HFFc6 (cell line): ENCODE data around the gene INVS. TPM values are rescaled to one million over a fixed set of nuclear protein-coding genes. Genes with fewer than 3 reads are reported as not detected.

Experiments
- DNase-seq: peaks from one replicate; pipeline ENCODE4 v3.0.0-alpha.2; 2018
- H3K27ac Mint-ChIP-seq: 2 replicates; pipeline ENCODE4 v1.8.0; 2020; ENCODE audit warnings: mild to moderate bottlenecking, mixed read lengths
- H3K27me3 Mint-ChIP-seq: 2 replicates; pipeline ENCODE4 v1.8.0; 2021; ENCODE audit warnings: mild to moderate bottlenecking, moderate library complexity, mixed read lengths; ENCODE audit not compliant: insufficient read depth
- H3K36me3 Mint-ChIP-seq: 2 replicates; pipeline ENCODE4 v1.8.0; 2021; ENCODE audit warnings: low read depth, mixed read lengths
- H3K4me1 Mint-ChIP-seq: 2 replicates; pipeline ENCODE4 v1.8.0; 2020; ENCODE audit warnings: low read depth, mixed read lengths
- H3K4me3 Mint-ChIP-seq: 2 replicates; pipeline ENCODE4 v1.8.0; 2020; ENCODE audit warnings: mild to moderate bottlenecking, moderate library complexity, mixed read lengths
- H3K9me3 Mint-ChIP-seq: 2 replicates; pipeline ENCODE4 v1.8.0; 2020; ENCODE audit warnings: mild to moderate bottlenecking, mixed read lengths
- total RNA-seq, 6 experiments: library from RNA; stranded (reverse); fragmentation: NEBNext Ultra II Directional; extraction: Animal tissue kit (Norgen Biotek cat#: 25700); gene quantifications; 2 replicates in 1 of 6; 3 replicates in 5 of 6; pipeline ENCODE4 v1.2.3, GENCODE V29; 2021
- TF ChIP-seq, protein P1 (sequence below): fragments of 200-600 bp; sonication (generic); IDR thresholded peaks from 2 replicates; pipeline ENCODE4 v1.5.0; 2021; ENCODE audit warnings: antibody characterized with exemption, mild to moderate bottlenecking

INVS gene
- total RNA-seq, 6 experiments from 2014 or later = 13.5 to 16.5 (median 14.6) TPM

DNA sequence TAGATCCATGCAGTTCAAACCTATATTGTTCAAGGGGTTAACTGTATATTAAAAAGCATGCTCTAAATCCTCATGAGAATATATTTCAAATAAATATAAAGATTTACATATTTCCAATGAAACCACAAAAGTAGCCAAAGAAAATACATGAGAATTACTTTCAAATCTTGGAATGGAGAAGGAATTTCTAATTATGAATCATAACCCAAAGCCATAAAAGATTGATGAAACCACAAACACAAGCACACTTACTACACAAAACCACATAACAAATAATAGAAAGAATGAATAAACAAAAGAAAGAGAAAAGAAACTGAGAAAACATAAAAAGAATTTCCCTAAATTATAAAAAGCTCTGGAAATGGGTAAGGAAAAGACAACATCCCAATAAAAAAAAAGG lies 16.3 kb upstream of the INVS start:
- H3K27ac Mint-ChIP-seq = no peak overlapping the region
- TF ChIP-seq, protein P1, sequence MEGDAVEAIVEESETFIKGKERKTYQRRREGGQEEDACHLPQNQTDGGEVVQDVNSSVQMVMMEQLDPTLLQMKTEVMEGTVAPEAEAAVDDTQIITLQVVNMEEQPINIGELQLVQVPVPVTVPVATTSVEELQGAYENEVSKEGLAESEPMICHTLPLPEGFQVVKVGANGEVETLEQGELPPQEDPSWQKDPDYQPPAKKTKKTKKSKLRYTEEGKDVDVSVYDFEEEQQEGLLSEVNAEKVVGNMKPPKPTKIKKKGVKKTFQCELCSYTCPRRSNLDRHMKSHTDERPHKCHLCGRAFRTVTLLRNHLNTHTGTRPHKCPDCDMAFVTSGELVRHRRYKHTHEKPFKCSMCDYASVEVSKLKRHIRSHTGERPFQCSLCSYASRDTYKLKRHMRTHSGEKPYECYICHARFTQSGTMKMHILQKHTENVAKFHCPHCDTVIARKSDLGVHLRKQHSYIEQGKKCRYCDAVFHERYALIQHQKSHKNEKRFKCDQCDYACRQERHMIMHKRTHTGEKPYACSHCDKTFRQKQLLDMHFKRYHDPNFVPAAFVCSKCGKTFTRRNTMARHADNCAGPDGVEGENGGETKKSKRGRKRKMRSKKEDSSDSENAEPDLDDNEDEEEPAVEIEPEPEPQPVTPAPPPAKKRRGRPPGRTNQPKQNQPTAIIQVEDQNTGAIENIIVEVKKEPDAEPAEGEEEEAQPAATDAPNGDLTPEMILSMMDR = no peak
- no peak overlapping the region for H3K4me3 Mint-ChIP-seq
- peaks cover 8% of the 10 kb centered on the region; the same call in 1 of the 2 replicates for H3K36me3 Mint-ChIP-seq
- H3K27me3 Mint-ChIP-seq = no peaks in the 10 kb centered on the region
- no peak for DNase-seq
- H3K4me1 Mint-ChIP-seq = peaks cover 42% of the 10 kb centered on the region
- H3K9me3 Mint-ChIP-seq = no peaks in the 10 kb centered on the region

DNA sequence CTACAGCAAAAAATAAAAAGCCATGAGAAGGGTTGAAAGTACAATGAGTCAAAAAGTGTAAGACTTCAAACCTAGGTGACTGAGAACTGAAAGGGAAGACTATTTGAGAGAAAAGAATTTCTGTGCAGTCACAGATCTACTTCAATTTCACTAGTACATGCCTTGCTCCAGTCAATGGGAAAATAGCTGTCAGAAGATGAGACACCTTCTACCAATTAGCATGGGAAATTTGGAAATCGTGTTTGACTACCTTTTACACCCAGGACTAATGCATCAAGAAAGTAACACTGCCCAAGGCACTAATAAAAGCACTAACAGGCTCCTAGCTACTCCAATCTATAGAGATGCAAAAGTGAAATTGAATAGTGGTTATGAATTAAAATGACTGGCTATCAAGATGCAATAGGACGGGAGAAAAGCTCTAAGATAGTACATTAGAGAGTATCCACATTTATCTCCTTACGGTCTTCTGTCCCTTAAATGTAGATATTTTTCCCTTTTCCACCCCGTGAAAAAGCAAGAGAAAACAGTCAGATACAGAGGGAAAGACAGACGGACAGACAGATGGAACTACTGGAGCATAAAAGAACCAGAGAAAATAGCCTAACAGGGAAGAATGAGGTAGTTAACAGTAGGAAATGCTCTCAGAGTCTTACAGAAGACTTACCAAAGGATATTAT lies 15.5 kb upstream of the INVS start:
- no peak for DNase-seq
- TF ChIP-seq, protein P1 = no peak
- peaks cover 48% of the 10 kb centered on the region for H3K4me1 Mint-ChIP-seq
- no peaks in the 10 kb centered on the region for H3K9me3 Mint-ChIP-seq
- H3K27ac Mint-ChIP-seq = no peak overlapping the region
- no peak overlapping the region for H3K4me3 Mint-ChIP-seq
- H3K36me3 Mint-ChIP-seq = 0 out of 2 replicates have a peak, but pooled peaks cover 5% of the 10 kb centered on the region
- H3K27me3 Mint-ChIP-seq = no peaks in the 10 kb centered on the region

DNA sequence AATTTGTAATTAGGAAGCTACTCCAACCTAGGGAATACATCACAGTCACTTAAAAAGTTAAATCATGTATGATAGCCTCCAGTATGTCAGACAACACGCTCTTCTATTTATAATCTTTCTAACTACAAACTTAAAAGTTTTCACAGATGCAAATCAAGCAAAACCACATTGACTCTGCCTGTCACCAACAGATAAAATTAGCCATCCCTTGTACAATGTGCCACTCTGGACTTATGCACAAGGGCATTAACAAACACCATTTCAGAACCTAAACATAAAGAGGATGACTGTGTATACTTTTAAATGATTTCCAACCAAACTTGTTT lies 15.0 kb upstream of the INVS start:
- peaks cover 47% of the 10 kb centered on the region for H3K4me1 Mint-ChIP-seq
- DNase-seq = no peak
- no peak overlapping the region for H3K4me3 Mint-ChIP-seq
- TF ChIP-seq, protein P1 = no peak
- H3K36me3 Mint-ChIP-seq = no peaks in the 10 kb centered on the region
- no peaks in the 10 kb centered on the region for H3K9me3 Mint-ChIP-seq
- no peaks in the 10 kb centered on the region for H3K27me3 Mint-ChIP-seq
- H3K27ac Mint-ChIP-seq = no peak overlapping the region

DNA sequence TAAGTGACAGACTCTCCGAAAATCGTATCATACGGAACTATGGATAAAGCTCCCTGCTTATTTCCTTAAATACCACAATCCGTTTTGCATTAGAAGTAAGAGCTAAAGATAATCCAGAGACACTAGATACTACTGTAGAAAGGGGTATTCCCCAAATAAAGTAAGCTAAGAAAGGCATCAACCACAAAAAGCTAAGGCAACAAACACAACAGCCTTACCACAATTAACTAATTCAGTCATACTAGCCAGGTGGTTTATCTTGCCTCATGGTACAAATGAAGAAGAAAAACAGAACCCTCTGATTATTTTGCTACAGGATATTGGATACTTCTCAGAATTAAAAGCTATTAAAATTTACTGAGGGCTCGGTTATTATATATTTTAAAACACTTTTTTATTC lies 14.3 kb upstream of the INVS start:
- Mint-ChIP-seq H3K27ac (no peak overlapping the region), H3K27me3 (no peaks in the 10 kb centered on the region), H3K36me3 (no peaks in the 10 kb centered on the region), H3K4me1 (peaks cover 49% of the 10 kb centered on the region), H3K9me3 (no peaks in the 10 kb centered on the region), H3K4me3 (no peak overlapping the region)
- TF ChIP-seq, protein P1 = no peak
- DNase-seq = no peak

DNA sequence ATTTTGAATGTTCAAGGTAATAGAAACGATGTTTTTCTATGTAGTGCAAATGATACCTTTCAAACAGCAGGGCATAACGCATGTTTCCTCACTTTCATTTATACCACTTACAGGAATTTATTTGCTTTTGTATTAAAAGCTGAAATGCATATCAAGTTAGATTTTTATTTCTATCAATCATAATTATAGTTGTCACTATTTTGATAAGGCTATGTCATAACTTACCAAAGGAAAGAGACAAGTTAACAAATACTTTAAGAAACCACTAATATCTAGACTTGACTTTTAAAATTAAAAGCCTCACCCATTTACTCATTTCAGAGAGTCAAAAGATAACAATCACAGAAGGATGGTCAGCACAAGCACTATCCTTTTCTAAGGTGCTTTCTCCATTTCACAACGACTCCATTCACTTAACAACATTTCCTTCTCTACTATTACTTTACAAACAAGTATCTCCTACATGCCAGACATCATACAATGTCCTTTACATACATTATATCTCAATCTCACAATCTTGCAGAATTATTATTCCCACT lies 12.9 kb upstream of the INVS start:
- Mint-ChIP-seq H3K9me3 (no peaks in the 10 kb centered on the region), H3K36me3 (no peaks in the 10 kb centered on the region), H3K27me3 (no peaks in the 10 kb centered on the region), H3K4me3 (no peak overlapping the region), H3K4me1 (peaks cover 56% of the 10 kb centered on the region), H3K27ac (no peak overlapping the region)
- DNase-seq = no peak
- TF ChIP-seq, protein P1 = no peak
